ENCODE measurements around the gene FCMR.
"Not testable (repeated sequence)": the region's sequence is repeated elsewhere in the genome, so short reads cannot be mapped to it uniquely, and the experiment has no call there.

FCMR gene

DNA sequence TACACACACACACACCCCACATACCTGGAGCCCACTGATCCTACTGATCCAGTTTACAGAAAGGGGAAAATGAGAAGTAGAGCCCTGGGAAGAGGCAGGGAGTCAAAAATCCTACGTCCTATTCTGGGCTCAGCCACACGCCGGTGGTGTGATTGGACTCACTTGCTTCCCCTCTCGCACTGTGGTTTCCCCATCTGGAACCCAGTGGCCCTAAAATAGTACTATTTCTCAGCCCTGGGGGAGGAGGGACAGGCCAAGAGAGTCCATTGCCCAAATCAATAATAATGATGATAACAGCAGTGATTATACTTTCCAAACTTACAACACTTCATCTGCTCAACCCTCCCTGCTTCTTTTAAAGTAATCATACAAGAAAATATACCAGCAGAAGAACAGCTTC is 27.5 kb upstream of the FCMR start:
- DNase-seq = no peak

DNA sequence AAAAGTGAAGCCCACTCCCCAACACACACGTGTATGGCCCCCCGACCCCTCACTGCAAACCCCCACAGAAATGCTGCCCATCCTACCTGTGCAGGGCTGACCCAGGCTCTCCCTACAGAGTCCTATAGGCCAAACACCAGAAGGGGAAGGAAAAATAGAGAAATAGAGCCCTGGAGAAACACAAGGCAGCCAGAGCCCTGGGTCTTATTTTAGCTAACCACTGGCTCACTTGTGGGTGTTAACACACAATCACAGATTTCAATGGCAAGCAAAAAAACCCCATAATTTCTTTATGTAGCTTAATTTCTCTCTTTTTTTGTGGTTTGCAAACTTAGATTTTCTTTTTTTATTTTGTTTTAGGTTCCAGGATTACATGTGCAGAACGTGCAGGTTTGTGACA is 25.5 kb upstream of the FCMR start:
- no peak for DNase-seq

DNA sequence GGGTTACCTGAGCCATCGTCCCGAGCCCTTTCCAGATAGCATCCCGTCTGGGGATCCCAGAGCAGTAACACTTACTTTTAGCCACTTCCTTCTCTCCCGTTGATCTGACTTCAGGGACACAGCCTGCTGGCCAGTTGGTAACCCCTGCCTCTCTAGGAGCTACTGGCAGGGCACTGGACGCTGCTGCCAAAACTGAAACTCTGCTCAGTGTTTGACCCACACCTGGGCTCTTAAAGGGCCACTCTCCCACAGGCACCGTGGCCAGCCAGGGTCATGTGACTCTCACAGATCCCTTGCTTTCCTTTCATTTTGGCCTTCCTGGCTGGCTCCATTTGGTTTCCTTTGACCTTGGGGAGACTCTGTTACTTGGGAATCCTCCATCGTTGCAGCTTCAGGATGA is 24.5 kb upstream of the FCMR start, which contains the start of gene PIGR:
Gene PIGR (minus strand): TSS at position 206 of the 400 bp plus-strand sequence. CDS start 5,935 bp downstream, outside the sequence.
- DNase-seq = no peak

DNA sequence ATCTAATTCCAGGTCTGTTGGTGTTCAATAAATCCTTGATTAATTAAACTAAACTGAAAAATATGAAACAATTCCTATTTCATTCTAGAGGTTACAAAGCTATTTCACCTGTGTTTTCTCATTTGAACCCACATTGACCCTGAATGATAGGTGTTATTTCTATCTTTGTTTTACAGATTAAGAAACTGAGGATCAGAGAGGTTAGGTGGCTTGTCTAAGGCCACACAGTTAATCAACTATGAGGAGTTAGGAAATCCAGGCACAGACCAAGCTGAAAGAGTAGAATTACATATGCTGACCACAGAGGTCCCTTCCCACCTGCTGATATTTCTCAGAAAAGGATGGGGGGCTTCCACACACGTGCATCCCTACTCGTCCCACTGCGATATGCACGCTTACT is 24.0 kb upstream of the FCMR start:
- DNase-seq = no peak

DNA sequence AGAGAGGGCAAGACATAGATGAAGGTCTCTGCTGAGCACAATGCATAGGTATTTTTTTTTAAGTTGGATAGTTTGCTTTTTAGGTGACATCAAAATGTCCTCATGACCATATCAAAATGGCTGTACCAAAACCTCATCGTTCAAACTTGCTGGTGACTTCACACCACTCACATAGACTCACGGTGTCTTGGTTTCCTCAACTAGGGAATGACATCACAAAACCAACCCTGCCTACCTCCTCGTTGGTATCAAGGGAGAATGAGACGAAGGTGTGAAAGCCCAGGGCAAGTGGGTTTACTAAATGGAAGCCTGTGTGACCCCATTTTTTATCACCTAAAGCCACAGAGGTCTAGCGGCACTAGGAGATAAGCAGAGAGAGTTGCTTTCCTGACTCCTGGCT is 23.0 kb upstream of the FCMR start:
- no peak for DNase-seq

DNA sequence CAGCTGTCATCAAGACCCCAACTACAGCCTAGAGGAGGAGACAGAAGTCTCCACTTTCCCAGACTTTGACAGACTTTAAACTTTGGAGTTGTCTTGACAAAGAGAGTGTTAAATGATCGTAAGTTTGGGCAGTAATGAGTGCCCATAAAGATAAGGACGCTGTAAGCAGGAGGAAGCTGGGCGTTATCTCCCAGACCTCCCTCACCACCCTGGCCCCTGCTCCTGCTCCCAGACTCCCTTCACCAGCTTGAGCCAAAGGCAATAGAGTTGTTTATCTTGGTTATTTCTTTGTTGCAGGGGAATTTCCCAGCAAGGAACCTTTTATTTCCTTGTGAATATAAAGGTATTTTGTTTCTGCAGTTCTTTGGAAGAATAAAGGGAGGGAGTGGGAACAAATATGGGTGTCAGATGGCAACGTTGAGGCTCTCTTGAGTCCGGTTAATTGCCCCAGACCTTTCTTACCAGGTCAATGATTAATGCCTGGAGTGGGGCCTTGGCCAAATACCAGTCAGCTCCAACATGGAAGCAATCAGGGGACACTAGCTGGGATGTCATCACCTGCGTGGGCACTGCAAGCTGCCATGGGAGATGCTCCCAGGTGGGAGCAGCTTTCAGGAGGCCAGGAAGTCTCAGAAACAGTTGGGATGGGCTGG is 20.2 kb upstream of the FCMR start:
- DNase-seq = no peak

DNA sequence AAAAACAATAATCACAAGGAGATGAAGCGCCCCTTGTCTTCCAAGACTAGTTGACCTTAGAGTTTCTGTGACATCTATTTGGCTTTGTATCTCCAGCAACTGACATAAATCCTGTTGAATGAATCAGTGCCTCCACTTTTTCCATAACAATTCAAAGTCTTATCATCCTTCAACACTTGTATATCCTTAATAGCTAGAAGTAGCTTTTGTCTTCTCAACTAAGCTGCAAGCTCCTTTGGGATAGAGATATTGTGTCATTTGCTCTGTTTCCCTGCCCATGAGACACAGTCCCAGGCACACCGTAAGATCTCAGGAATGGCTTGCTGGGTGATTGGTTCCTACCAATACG is 18.8 kb upstream of the FCMR start:
- no peak for DNase-seq

DNA sequence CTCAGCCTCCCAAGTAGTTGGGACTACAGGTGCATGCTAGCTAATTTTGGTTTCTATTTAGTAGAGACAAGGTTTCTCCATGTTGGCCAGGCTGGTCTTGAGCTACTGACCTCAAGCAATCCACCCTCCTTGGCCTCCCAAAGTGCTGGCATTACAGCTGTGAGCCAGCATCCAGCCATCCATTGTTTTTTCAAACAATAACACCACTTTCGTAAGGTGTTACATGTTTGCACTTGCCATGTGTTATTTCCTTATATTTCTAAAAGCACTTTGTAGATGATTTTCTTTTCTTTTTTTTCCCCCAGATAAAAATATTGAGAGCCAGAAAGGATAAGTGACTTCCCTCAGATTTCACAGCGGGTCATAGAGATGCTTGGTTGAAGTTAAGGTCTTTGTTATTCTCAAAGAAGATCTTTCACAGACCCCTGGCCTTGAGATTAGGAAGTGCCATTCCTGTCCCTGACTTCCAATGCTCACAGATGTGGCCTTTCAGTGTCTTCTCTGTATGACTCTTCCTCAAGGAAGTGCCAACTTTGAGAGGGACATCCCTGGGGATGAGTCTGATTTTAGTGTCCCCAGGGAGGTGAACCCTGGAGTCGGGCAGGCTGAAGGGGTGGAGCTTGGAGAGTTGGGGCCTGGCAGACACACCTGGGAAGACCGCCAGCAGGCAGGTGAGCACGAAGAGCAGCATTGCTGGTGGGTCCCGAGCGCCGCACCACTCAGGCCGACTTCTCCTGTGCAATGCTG is 18.3 kb upstream of the FCMR start:
- no peak for DNase-seq

DNA sequence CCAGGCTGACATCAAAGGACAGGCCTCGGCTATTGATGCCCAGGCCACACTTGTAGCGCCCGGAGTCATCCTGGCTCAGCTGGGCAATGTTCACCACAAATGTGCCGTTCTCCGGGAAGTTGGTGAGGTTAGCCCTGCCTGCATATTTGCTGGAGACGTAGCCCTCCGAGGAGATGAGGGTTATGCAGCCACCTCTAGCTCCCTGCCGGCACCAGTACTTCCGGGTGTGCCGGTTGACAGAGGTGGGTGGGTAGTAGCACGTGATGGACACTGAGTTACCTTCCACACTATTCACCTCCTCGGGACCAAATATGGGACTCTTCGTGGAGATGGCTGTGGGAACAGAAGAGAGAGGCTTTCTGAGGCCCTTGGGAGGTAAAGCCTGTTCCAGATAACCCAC is 17.4 kb upstream of the FCMR start:
- no peak for DNase-seq

DNA sequence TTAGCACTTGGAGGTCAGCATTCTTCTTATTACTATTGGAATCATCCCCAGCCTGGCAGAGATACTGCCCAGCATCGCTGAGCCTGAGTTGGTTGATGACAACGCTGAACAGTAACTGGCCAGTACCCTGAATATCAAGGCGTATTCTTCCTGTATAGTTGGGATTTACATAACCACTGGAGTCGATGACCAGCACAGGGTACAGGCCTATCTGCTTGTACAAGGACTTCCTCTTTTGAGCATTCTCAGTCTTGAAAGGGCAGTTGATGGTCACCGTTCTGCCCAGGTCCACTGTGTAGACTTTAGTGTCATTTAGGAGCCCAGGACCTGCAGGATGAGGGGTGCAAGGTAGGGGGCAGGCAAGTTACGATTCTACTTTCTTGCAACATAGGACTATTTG is 15.7 kb upstream of the FCMR start:
- no peak for DNase-seq

DNA sequence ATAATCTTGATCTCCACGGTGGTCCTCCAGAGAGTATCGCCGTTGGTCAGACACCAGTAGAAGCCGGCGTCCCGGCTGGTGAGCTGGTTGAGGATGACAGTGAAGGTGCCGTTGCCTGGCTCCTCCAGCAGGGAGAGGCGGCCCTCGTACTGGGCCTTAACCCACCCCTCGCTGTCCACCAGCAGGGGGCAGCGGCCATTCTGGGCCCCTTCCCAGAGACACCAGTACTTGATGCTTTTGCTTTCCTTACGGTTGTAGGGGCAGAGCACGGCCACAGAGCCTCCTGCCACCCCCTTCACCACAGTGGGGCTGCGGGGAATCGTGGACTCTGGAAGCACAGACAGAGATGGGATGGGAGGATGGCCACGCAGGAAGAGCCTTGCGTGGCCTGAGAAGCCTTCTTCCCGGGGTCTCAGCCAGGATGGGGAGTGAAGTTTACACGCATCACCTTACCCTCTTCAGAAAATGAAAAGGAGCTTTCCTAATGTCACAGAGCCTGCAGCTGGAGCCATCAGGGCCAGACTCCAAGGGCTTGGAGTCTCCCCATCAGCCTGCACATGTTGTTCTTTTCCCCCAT is 13.8 kb upstream of the FCMR start:
- peak; percentile 54 to 69 for DNase-seq

DNA sequence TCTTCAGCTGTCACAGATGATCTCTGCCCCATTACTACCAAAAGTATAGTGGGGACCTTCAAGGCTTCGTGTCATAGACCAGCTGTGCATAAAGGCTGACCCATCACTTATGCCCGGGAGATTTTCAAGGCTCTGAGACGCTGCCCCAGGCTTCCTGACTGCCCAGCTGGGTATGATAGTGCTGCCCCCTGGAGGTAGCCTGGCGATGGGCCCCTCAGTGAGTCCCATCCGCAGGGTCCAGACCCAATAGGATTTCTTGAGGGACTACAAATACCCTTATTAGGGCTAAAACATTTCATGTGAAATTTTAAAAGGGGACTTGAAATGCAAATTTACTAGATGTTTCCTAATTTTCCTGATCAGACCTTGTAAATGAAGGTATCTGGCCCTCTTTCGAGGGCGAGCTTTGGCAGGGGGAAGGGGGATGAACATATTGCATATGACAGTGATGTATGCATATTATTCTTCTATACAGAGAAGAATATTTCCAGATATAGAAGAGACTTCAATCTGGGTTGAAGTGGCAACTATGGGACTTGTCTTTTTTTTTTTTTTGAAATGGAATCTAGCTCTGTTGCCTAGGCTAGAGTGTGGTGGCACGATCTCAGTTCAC is 11.7 kb upstream of the FCMR start:
- DNase-seq = peak; percentile 78 to 83

DNA sequence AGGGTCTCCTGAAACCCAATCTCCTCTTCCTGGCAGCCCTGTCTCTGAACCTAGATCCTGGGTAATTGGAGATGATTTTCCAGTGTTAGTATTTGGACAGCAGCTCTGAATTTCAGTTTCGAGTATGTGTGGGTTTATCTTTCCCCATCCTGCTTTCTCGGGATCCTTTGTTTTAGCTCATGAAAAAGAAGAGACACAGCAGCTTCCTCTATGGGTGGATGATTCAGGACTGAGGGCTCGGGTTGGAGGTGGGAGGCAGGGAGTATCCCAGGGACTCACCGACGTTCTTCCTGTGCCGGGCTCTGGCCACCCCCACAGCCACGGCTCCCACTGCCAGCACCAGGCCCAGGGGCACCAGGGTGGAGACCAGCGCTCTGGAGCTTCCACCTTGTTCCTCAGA is 10.4 kb upstream of the FCMR start:
- no peak for DNase-seq

DNA sequence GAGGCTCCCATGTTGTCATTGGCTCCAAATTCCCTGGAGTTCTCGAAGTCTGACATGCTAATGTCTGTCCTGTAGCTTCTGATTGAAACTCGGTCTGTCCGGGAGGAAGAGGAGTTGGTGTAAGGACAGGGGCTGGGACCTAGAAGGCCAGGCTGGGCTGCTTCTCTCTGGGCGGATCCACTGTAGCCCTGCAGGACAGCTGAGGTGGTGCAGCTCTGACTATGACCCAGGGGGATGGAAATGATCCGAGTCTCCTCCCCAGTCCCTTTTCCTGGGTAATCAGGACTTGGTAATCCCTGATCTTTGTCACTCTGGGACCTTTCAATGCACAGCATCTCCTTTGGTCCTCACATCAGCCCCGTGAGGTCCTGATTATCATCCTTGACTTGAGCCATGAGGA is 10.0 kb upstream of the FCMR start:
- DNase-seq = no peak

DNA sequence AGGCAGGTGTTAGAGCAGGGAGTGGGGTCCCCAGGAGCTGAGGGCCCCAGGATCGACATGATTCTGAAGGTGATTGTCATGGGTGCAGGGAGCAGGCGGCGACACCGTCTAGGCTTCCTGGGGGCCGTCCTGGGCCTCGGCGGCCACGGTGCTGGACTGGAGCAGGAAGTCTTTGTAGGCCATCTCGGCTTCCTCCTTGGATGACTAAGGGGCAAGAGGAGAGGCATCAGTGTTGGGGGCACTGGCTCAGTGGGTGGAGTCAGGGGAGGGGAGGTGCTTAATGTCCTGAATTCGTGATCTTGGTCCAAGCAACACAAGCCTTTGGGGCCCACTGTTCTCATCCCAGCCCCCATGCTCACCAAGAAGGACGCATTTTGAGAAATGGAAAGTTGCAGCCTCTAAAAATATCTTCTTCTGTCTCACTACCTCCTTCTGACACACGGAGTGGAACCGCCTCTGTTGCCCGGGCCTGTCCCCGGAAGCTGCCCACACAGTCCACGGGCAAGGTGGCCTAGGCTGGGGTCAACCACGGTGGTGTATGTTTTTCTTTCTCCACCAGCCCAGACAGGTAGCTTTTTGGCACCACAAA is 8.6 kb upstream of the FCMR start:
- peak; percentile 47 to 56 for DNase-seq

DNA sequence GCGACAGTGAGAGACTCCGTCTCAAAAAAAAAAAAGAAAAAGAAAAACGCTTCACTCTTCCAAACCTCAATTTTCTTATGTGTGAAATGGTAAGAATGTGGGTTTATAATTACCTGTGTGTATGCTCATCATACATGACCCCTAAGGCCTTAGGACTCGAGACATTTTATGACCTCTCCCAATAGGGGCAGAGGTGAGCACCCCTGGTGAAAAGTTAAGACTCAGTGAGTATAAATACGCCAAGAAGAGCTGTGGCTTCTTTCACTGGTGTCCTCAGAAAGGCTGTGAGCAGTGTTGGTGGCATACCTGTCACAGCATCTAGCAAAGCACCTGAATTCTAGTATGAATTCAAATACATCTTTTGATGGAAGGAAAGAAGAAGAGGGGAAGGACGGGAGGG is 7.8 kb upstream of the FCMR start:
- DNase-seq = no peak

DNA sequence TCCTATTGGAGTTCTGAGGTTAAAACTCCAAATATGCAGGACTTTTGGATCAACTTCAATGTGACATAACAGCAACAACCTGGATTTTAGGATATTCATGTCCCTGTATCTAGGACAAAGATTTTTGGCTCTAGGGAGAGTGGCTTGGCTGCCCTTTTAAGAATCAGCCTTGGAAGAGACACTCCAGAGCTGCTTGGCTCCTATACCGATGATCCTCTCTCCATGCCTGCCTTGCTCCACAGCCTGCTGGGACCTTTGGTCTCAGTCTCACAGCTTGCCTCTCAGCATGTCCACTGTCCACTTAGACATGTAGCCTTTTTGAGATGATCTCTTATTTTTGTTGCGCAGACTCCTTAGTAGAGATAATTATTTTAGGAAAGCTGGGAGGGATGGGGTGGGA is 4.5 kb upstream of the FCMR start:
- DNase-seq = no peak

DNA sequence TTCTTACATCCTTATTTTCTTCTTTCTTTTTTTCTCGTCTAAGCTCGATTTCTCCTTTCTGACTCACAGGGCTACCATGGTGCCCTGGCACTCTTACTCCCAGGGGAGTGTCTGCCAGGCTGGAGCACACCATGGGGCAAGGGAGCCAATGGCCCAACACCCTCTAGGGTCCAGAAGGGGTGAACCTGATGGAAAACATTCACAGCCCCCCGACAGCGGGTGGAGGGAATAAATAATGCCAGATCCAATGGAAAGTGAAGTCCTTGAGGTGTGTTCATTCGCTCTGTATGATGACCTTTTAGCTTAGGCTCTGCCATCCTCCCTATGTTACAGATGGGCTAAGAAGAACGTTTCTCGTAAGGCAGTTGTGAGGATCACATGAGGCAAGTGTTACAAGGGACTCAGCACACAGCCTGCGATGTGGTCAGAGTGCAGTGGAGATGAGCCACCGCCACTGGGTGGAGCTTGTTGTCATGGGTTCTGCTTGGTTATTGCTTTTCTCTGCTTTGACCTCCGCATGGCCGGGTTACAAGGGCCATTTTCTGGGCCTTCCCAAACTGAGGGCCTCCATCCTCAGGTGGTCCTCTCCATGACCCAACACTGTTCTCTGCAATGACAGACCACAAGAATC is 3.5 kb upstream of the FCMR start:
- no peak for DNase-seq

DNA sequence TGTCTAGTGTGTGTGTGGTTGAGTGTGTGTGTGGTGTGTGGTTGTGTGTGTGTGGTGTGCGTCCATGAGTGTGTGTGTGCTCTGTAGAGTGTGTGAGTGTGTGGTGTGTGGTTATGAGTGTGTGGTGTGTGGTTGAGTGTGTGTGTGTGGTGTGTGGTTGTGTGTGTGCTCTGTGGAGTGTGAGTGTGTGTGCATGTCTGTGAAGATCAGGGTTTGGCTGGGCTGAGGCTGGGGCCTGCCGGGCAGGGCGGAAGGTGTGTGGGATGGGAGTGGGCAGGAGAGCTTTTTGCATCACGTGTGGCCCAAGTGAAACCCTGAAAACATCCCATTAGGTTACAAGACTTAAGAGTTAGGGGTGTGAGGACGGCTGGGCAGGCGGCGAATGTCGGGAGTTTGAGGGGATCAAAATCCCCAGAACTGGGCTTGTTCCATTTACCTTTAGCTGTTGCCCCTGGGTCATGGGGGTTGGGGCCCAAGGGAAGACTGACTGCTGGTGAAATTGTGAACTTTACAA is 2.9 kb upstream of the FCMR start:
- no peak for DNase-seq

DNA sequence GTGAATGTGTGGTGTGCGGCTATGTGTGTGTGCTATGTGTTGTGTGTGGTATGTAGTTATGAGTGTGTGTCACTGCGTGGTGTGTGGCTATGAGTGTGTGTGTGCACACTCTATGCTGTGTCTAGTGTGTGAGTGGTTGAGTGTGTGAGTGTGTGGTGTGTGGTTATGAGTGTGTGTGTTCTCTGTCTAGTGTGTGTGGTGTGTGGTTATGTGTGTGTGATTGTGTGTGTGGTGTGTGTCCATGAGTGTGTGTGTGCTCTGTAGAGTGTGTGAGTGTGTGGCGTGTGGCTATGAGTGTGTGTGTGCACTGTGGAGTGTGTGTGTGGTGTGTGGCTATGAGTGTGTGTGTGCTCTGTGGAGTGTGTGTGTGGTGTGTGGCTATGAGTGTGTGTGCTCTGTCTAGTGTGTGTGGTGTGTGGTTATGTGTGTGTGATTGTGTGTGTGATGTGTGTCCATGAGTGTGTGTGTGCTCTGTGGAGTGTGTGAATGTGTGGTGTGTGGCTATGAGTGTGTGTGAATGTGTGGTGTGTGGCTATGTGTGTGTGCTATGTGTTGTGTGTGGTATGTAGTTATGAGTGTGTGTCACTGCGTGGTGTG is 2.3 kb upstream of the FCMR start:
- not testable (repeated sequence) for DNase-seq

DNA sequence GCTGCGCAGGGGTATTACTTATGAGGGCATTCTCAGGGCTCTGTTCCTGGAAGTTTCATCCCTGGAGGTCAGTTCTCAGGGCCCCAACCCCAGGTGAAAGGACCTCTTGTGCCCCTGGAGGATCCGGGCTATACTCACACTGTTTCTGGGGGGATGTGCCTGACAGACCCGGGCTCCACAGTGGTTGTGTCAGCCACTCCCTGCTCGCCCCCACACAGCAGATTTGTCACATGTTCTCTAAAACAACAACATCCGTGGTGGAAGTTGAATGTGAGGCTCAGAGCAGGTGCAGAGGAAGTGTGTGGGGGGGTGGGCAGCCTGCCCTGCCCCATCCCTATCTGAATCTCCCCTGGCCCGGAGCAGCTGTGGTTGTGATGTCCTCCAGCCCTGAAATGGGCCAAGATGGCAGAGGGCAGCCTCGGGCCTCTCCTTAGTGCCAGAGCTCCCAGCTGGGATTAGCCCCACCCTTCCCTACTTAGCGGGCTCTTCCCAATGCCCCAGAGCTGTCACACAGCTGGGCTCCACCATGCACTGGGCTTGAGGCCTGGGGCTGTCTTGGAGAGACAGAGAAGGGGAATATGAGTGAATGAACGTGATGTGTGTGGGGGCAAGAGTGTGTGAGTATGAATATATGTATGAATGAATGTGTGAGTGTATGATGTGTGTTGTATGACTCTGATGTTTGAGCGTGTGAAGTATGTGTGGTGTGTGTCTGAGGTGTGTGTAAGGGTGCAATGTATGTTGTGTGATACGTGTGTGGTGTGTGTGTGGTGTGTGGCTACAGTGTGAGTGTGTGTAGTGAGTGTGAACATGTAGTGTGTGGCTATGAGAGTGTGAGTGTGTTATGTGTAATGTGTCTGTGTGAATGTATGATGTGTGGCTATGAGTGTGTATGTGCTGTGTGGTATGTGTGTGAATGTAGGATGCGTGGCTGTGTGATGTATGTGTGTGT is 1.5 kb upstream of the FCMR start:
- peak; percentile 65 to 71 for DNase-seq

Measured in stimulated activated CD4-positive, alpha-beta T cell treated with anti-CD3 and anti-CD28 coated beads, Interleukin-2, amount 100 ng/mL, for 24 hours (primary cell).